Measurements from ENCODE around the gene FDXR. TPM values are rescaled to one million over a fixed set of nuclear protein-coding genes. Genes with fewer than 3 reads are reported as not detected.

FDXR gene
- total RNA-seq, 1 donor from 2014 or later = 31.5 TPM

GRCh38 chr17:74863420-74864296 is 9.1 kb downstream of the FDXR start:
- no peak for DNase-seq (ENCODE audit: low read depth)
- no peak overlapping the region for H3K4me3 ChIP-seq (ENCODE audit: low read depth, low read length)
- no peak for TF ChIP-seq CTCF (conservative IDR thresholded peaks at IDR 0.05; ENCODE audit: low read depth, low read length)

GRCh38 chr17:74862919-74863318 is 9.9 kb downstream of the FDXR start:
- DNase-seq (ENCODE audit: low read depth) = no peak
- no peak overlapping the region for H3K4me3 ChIP-seq (ENCODE audit: low read depth, low read length)
- TF ChIP-seq CTCF (conservative IDR thresholded peaks at IDR 0.05; ENCODE audit: low read depth, low read length) = no peak

GRCh38 chr17:74862108-74862901 is 10.5 kb downstream of the FDXR start:
- H3K4me3 ChIP-seq (ENCODE audit: low read depth, low read length) = no peak overlapping the region
- DNase-seq (ENCODE audit: low read depth) = no peak
- peak; percentile 68 for TF ChIP-seq CTCF (conservative IDR thresholded peaks at IDR 0.05; ENCODE audit: low read depth, low read length)

GRCh38 chr17:74861662-74862107 is 11.1 kb downstream of the FDXR start:
- no peak overlapping the region for H3K4me3 ChIP-seq (ENCODE audit: low read depth, low read length)
- no peak for DNase-seq (ENCODE audit: low read depth)
- TF ChIP-seq CTCF (conservative IDR thresholded peaks at IDR 0.05; ENCODE audit: low read depth, low read length) = no peak

GRCh38 chr17:74860872-74861661 is 11.7 kb downstream of the FDXR start:
- no peak overlapping the region for H3K4me3 ChIP-seq (ENCODE audit: low read depth, low read length)
- no peak for TF ChIP-seq CTCF (conservative IDR thresholded peaks at IDR 0.05; ENCODE audit: low read depth, low read length)
- no peak for DNase-seq (ENCODE audit: low read depth)

GRCh38 chr17:74860229-74860871 is 12.4 kb downstream of the FDXR start:
- DNase-seq (ENCODE audit: low read depth) = no peak
- no peak for TF ChIP-seq CTCF (conservative IDR thresholded peaks at IDR 0.05; ENCODE audit: low read depth, low read length)
- no peak overlapping the region for H3K4me3 ChIP-seq (ENCODE audit: low read depth, low read length)

Data from epithelial cell of proximal tubule (primary cell).